ENCODE results near the gene ACTR5.

Gene ACTR5

DNA sequence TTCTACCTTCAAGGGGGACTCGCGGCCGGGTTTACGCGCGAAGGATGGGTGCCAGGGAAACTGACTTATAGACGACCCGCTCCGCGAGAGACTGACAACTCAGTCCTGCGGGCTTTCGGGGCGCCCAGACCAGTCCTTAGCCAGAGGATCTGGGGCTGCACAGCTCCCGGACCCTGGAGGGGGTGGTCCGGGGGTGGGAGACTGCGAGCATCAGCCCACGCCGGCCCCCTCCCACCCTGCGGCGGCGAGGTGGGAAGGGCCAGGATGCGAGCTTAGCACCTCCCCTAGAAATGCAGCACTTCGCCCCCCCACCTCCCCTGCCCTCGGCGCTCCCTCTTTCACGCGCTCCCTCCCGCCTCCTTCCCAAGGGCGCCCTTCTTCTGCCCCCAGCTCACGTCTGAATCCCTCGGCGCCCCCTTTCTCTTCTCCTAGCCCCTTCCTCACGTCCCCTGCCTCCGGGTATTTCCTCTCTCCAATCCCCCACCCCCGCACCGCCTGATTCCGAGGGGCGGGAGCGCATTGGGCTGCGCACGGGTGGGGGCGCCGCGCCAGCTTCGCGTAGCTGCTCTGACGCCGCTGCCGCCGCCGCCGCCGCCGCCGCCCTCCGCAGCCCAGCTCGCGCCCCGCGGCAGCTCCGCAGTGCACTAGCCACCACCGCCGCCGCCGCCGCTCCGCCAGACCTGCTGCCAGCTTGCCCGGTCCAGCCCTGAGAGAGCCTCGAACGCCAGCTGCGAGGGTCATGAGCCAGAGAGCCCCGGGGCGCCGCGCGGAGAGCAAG, 24.2 kb upstream of the ACTR5 start, which contains the start of gene SLC32A1:
Gene SLC32A1, plus strand, starts transcription at position 639 of the 778 bp plus-strand sequence. CDS start 239 bp downstream, outside the sequence.
- DNase-seq, result no peak
- H3K27ac ChIP-seq, result no peak within 1 kb of the TSS
- in situ Hi-C loops (cut with HindIII; ENCODE audit: low pct_ligation_motif_present, low sequenced_read_pairs), result no loop called here
- H3K4me3 ChIP-seq (ENCODE audit: low read depth, low read length), result no peak within 1 kb of the TSS
- no peak for TF ChIP-seq CTCF (IDR thresholded peaks at IDR 0.05; ENCODE audit: low read depth, low read length, missing control alignments)
- H3K36me3 ChIP-seq (replicated peaks), result no peaks in the 10 kb centered on the region
- peaks cover 95% of the 10 kb centered on the region for H3K27me3 ChIP-seq (replicated peaks)

GRCh38 chr20:38724626-38725147, 23.6 kb upstream of the ACTR5 start:
- no peak for TF ChIP-seq CTCF (IDR thresholded peaks at IDR 0.05; ENCODE audit: low read depth, low read length, missing control alignments)
- H3K27me3 ChIP-seq (replicated peaks), result peaks cover 96% of the 10 kb centered on the region
- H3K27ac ChIP-seq, result no peak overlapping the region
- no peak overlapping the region for H3K4me3 ChIP-seq (ENCODE audit: low read depth, low read length)
- no peaks in the 10 kb centered on the region for H3K36me3 ChIP-seq (replicated peaks)
- DNase-seq, result no peak
- in situ Hi-C loops (cut with HindIII; ENCODE audit: low pct_ligation_motif_present, low sequenced_read_pairs), result loop anchor here (25.0 kb wide), 1 partner anchor 87 kb away; no protein-coding TSS in a partner anchor

DNA sequence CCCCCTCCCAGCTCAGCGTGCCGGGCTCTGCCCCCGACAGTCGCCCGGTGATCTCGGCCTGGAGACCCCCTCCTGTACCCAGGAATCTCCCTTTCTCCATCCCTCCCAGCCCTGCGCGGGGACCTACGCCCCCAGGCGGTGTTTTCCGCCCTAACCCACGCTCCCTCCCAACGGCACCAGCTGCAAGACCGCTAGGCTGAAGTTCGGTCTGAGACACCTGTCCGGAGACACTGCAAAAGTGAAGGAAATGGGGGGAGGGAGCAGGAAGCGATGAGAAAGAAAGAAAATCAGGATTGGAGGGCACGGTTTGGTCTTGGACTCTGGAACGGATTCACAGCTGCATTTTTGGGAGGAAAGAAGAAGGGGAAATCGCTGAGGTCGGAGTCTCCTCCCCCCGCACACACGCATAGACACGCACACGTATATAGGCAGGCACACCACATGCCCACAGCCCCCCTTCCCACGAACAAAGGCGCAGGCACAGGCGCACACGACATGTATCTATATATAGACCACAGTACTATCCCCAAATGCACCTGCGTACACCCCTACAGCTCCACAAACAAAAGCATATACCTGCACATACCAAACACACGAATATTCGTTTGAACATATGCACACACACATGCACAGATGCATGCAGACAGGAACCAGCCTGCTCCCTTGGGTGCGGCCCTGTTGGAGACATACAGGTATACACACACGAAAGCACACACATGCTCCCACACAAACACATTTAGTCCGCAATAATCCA, 22.9 kb upstream of the ACTR5 start:
- peaks cover 98% of the 10 kb centered on the region for H3K27me3 ChIP-seq (replicated peaks)
- H3K27ac ChIP-seq, result no peak overlapping the region
- no peaks in the 10 kb centered on the region for H3K36me3 ChIP-seq (replicated peaks)
- in situ Hi-C loops (cut with HindIII; ENCODE audit: low pct_ligation_motif_present, low sequenced_read_pairs), result loop anchor here (25.0 kb wide), 1 partner anchor 88 kb away; no protein-coding TSS in a partner anchor
- H3K4me3 ChIP-seq (ENCODE audit: low read depth, low read length), result no peak overlapping the region
- DNase-seq, result no peak
- TF ChIP-seq CTCF (IDR thresholded peaks at IDR 0.05; ENCODE audit: low read depth, low read length, missing control alignments), result peak; percentile 7

GRCh38 chr20:38725931-38726803, 22.1 kb upstream of the ACTR5 start:
- peak; percentile 72 for TF ChIP-seq CTCF (IDR thresholded peaks at IDR 0.05; ENCODE audit: low read depth, low read length, missing control alignments)
- DNase-seq, result no peak
- Histone ChIP-seq H3K4me3 (ENCODE audit: low read depth, low read length) (no peak overlapping the region), H3K27me3 (replicated peaks) (peaks cover 97% of the 10 kb centered on the region), H3K36me3 (replicated peaks) (no peaks in the 10 kb centered on the region), H3K27ac (no peak overlapping the region)
- in situ Hi-C loops (cut with HindIII; ENCODE audit: low pct_ligation_motif_present, low sequenced_read_pairs), result loop anchor here (25.0 kb wide), 1 partner anchor 89 kb away; no protein-coding TSS in a partner anchor

Data from brain microvascular endothelial cell (primary cell).